Measurements from ENCODE around the gene ARPIN. TPM values are rescaled to one million over a fixed set of nuclear protein-coding genes. Genes with fewer than 3 reads are reported as not detected.

Gene ARPIN
- polyA plus RNA-seq, 2 of the 4 experiments (the other 2 are of a cell fraction), result 17.2 to 20.3 TPM

DNA sequence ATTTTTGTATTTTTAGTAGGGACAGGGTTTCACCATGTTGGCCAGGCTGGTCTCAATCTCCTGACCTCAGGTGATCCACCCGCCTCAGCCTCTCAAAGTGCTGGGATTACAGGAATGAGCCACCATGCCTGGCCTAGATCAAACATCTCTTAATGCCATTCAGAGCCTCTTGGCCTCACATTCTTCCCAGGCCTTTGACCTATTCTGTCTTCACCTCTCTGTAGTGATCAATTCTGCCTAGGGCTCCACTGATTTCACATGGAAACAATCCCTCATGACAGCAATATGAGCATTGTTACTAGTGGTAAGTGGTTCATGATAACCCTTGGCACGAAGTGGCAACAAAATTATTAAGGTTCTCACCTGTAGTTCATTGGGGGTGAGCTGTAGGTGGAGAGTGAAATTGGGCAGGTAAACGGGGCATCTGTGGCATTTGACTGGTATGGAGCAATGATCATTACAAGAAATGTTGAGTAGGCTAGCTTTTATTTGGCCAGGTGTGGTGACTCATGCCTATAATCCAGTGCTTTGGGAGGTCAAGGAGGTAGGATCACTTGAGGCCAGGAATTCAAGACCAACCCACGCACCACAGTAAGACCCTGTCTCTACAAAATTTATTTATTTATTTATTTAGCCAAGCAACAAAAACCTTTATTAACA lies 4.8 kb upstream of the ARPIN start:
- WGBS (ENCODE audit: missing lambda C conversion rate), result 60% methylated on average over 4 of the region's 4 CpGs
- POLR2A ChIA-PET, result no interaction called here

DNA sequence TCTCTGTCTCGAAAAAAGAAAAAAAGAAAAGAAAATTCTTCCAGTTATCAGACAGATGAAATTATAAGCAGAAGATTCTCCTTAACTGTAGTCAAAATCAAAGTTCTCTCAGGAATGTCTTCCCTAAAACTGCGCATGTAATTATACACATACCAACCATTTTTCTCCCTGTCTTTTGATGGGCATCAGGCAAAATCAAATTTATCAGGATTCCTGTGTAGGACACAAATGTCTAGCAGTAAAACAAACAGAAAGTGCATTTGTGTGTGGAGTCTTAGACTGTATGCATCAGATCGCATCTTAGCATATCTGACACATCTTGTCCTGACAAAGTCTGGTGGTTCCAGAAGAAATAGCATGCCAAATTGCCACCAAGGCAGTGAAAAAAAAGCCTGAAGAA lies 3.9 kb upstream of the ARPIN start:
- WGBS (ENCODE audit: missing lambda C conversion rate), result 77% methylated on average over 3 of the region's 3 CpGs
- ChIA-PET POLR2A (no interaction called here), CTCF (interaction anchor here (0.8 to 3.6 kb wide), 6 partner anchors 11 to 172 kb away, joined by 3 to 16 read pairs (median 3); no protein-coding TSS in a partner anchor)
- H3K4me3 ChIP-seq, result no peak overlapping the region
- H3K4me2 ChIP-seq, result no peak overlapping the region
- no peak for ATAC-seq
- TF ChIP-seq CHD2 (IDR thresholded peaks at IDR 0.05; ENCODE audit: low read length, partially characterized antibody) (no peak), MAFK (IDR thresholded peaks at IDR 0.05; ENCODE audit: partially characterized antibody) (no peak), BHLHE40 (IDR thresholded peaks at IDR 0.05; ENCODE audit: low read depth, low read length) (no peak), FOXS1 (CRISPR knock-in tag; IDR thresholded peaks at IDR 0.05) (no peak), MYC (IDR thresholded peaks at IDR 0.05; ENCODE audit: borderline replicate concordance, low read length) (no peak), POLR2AphosphoS2 (conservative IDR thresholded peaks at IDR 0.05; ENCODE audit: low read length) (no peak)
- DNase-seq (ENCODE audit: low read depth in 1 of 2, low spot score in 1 of 2), result no peak
- H3K4me1 ChIP-seq, result peaks cover 26% of the 10 kb centered on the region
- no peaks in the 10 kb centered on the region for H3K9me3 ChIP-seq
- FAIRE-seq, result no peak
- no peak overlapping the region for H3K27ac ChIP-seq

More for the DNA sequence above, 4.8 kb upstream of the ARPIN start:
- no peaks in the 10 kb centered on the region for H3K9me3 ChIP-seq
- CTCF ChIA-PET, result interaction anchor here (0.6 to 3.6 kb wide), 16 partner anchors 15 to 193 kb away, joined by 3 to 16 read pairs (median 4); no protein-coding TSS in a partner anchor
- H3K27ac ChIP-seq, result no peak overlapping the region
- DNase-seq (ENCODE audit: low read depth in 1 of 2, low spot score in 1 of 2) (no peak), ATAC-seq (no peak), FAIRE-seq (no peak)
- H3K4me2 ChIP-seq, result no peak overlapping the region
- H3K4me3 ChIP-seq, result no peak overlapping the region
- peaks cover 22% of the 10 kb centered on the region for H3K4me1 ChIP-seq
- no peak for TF ChIP-seq SMC3 (IDR thresholded peaks at IDR 0.05)
- no peak for TF ChIP-seq FOSL2 (IDR thresholded peaks at IDR 0.05)
- TF ChIP-seq FOSL2 (CRISPR knock-in tag; IDR thresholded peaks at IDR 0.05), result peak; percentile 41; the same call in 1 of the 2 replicates

DNA sequence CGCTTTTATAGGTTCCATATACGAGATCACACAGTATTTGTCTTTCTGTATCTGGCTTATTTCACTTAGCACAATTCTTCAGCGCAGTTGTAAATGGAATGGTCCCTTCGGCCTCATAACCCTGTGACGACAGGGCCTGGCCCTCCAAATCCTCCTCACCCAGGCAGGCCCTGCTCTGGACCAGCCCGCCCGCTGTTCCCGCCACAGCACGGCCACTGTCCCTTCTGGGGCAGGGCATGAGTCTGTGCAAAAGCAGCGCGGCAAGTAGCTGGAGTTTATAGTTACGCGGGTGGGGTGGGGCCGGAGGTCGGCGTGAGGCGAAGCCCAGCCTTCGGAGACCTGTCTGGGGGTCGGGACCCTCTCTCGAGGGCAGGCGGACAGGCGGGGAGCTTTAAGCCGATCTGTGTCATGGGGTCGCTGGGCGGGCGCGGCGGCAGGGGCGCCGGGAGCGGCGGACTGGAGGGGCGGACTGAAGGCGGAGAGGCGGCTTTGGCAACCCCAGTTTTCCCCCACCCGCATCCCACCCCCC lies 543 bp downstream of the ARPIN start:
- Histone ChIP-seq H3K27ac (peak overlapping the region; percentile 78 to 97), H3K4me1 (peaks cover 23% of the 10 kb centered on the region), H3K4me3 (peak overlapping the region; percentile 68), H3K9me3 (no peaks in the 10 kb centered on the region), H3K4me2 (peak overlapping the region; percentile 81)
- DNase-seq (ENCODE audit: low read depth in 1 of 2, low spot score in 1 of 2) (peak; percentile 44 to 58), ATAC-seq (peak; percentile 69 to 80), FAIRE-seq (no peak)
- CTCF ChIA-PET, result interaction anchor here (0.7 to 5.8 kb wide), 12 partner anchors 12 to 309 kb away, joined by 3 to 54 read pairs (median 3); no protein-coding TSS in a partner anchor
- WGBS (ENCODE audit: missing lambda C conversion rate), result 13% methylated on average over 27 of the region's 36 CpGs
- POLR2A ChIA-PET, result interaction anchor here (1.1 to 1.5 kb wide), 3 partner anchors 11 to 176 kb away, joined by 3 to 10 read pairs (median 3); partner anchors contain the start of gene AP3S2
- no peak for TF ChIP-seq MAFK (IDR thresholded peaks at IDR 0.05; ENCODE audit: partially characterized antibody)
- TF ChIP-seq, protein P1, sequence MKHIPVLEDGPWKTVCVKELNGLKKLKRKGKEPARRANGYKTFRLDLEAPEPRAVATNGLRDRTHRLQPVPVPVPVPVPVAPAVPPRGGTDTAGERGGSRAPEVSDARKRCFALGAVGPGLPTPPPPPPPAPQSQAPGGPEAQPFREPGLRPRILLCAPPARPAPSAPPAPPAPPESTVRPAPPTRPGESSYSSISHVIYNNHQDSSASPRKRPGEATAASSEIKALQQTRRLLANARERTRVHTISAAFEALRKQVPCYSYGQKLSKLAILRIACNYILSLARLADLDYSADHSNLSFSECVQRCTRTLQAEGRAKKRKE (CRISPR knock-in tag; IDR thresholded peaks at IDR 0.05; ENCODE audit: low read depth), result no peak
- TF ChIP-seq NPAS2 (CRISPR knock-in tag; IDR thresholded peaks at IDR 0.05; ENCODE audit: borderline replicate concordance), result no peak
- TF ChIP-seq, protein P2, sequence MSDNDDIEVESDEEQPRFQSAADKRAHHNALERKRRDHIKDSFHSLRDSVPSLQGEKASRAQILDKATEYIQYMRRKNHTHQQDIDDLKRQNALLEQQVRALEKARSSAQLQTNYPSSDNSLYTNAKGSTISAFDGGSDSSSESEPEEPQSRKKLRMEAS (IDR thresholded peaks at IDR 0.05), result peak; percentile 52; the same call in 1 of the 2 replicates
- TF ChIP-seq GATA3 (IDR thresholded peaks at IDR 0.05; ENCODE audit: borderline replicate concordance), result no peak
- TF ChIP-seq RFX5 (IDR thresholded peaks at IDR 0.05), result no peak
- no peak for TF ChIP-seq RARB (CRISPR knock-in tag; IDR thresholded peaks at IDR 0.05)
- peak in 1 of 2 experiments; percentile 14; a peak in 1 of 5 replicates for TF ChIP-seq JUN (IDR thresholded peaks at IDR 0.05)
- TF ChIP-seq HEYL (CRISPR knock-in tag; IDR thresholded peaks at IDR 0.05), result no peak
- TF ChIP-seq CHD4 (IDR thresholded peaks at IDR 0.05; ENCODE audit: borderline replicate concordance), result no peak
- TF ChIP-seq, protein P3, sequence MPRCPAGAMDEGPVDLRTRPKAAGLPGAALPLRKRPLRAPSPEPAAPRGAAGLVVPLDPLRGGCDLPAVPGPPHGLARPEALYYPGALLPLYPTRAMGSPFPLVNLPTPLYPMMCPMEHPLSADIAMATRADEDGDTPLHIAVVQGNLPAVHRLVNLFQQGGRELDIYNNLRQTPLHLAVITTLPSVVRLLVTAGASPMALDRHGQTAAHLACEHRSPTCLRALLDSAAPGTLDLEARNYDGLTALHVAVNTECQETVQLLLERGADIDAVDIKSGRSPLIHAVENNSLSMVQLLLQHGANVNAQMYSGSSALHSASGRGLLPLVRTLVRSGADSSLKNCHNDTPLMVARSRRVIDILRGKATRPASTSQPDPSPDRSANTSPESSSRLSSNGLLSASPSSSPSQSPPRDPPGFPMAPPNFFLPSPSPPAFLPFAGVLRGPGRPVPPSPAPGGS (IDR thresholded peaks at IDR 0.05), result no peak
- TF ChIP-seq, protein P4, sequence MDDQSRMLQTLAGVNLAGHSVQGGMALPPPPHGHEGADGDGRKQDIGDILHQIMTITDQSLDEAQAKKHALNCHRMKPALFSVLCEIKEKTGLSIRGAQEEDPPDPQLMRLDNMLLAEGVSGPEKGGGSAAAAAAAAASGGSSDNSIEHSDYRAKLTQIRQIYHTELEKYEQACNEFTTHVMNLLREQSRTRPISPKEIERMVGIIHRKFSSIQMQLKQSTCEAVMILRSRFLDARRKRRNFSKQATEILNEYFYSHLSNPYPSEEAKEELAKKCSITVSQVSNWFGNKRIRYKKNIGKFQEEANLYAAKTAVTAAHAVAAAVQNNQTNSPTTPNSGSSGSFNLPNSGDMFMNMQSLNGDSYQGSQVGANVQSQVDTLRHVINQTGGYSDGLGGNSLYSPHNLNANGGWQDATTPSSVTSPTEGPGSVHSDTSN (IDR thresholded peaks at IDR 0.05), result no peak
- TF ChIP-seq, protein P5, sequence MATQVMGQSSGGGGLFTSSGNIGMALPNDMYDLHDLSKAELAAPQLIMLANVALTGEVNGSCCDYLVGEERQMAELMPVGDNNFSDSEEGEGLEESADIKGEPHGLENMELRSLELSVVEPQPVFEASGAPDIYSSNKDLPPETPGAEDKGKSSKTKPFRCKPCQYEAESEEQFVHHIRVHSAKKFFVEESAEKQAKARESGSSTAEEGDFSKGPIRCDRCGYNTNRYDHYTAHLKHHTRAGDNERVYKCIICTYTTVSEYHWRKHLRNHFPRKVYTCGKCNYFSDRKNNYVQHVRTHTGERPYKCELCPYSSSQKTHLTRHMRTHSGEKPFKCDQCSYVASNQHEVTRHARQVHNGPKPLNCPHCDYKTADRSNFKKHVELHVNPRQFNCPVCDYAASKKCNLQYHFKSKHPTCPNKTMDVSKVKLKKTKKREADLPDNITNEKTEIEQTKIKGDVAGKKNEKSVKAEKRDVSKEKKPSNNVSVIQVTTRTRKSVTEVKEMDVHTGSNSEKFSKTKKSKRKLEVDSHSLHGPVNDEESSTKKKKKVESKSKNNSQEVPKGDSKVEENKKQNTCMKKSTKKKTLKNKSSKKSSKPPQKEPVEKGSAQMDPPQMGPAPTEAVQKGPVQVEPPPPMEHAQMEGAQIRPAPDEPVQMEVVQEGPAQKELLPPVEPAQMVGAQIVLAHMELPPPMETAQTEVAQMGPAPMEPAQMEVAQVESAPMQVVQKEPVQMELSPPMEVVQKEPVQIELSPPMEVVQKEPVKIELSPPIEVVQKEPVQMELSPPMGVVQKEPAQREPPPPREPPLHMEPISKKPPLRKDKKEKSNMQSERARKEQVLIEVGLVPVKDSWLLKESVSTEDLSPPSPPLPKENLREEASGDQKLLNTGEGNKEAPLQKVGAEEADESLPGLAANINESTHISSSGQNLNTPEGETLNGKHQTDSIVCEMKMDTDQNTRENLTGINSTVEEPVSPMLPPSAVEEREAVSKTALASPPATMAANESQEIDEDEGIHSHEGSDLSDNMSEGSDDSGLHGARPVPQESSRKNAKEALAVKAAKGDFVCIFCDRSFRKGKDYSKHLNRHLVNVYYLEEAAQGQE (IDR thresholded peaks at IDR 0.05), result no peak
- TF ChIP-seq MAZ (IDR thresholded peaks at IDR 0.05; ENCODE audit: borderline replicate concordance, low read depth, low read length), result no peak
- no peak for TF ChIP-seq HOXB13 (CRISPR knock-in tag; IDR thresholded peaks at IDR 0.05; ENCODE audit: low read depth)
- TF ChIP-seq EHMT2 (IDR thresholded peaks at IDR 0.05; ENCODE audit: low read depth), result no peak
- TF ChIP-seq CHD2 (IDR thresholded peaks at IDR 0.05; ENCODE audit: low read length, partially characterized antibody), result no peak
- TF ChIP-seq HOXB5 (CRISPR knock-in tag; IDR thresholded peaks at IDR 0.05), result no peak

All from A549 (cell line).